ENCODE measurements around the gene TRIM16.
"Not testable (repeated sequence)": the region's sequence is repeated elsewhere in the genome, so short reads cannot be mapped to it uniquely, and the experiment has no call there.

Gene TRIM16

DNA sequence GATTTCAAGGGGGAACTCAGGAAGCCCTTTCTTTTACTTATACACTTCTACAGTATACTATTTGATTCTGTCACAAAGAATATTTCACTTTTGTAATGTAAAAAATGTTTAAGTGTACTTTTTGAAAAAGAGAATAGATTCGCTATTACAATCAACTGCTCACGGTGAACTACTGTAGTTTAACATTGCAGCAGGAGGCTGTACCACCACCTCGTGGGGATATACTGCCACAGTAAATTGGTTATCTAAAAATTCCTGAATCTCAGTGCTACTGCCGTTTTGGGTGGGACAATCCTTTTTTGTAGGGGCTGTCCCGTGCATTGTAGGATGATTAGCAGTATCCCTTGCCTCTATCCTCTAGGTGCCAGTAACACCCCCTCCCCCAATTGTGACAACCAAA lies 14.6 kb downstream of the TRIM16 start:
- H2AFZ ChIP-seq (ENCODE audit: low read depth, low read length, severe bottlenecking); H4K20me1 ChIP-seq (ENCODE audit: low read depth, low read length); H3F3A ChIP-seq (ENCODE audit: insufficient read depth); H3K9me2 ChIP-seq (replicated peaks; ENCODE audit: insufficient read depth, low read length); H3K4me2 ChIP-seq (ENCODE audit: low read depth, low read length, poor library complexity, severe bottlenecking); H3K9me3 ChIP-seq (ENCODE audit: insufficient read depth, low read length); H3K27me3 ChIP-seq (ENCODE audit: low read length); H3K9ac ChIP-seq (ENCODE audit: low read length); H3K27ac ChIP-seq (ENCODE audit: low read depth, low read length); H3K36me3 ChIP-seq (ENCODE audit: low read length); H3K79me2 ChIP-seq (ENCODE audit: insufficient read depth, low read length); H3K4me3 ChIP-seq (ENCODE audit: insufficient read depth, low read length, poor library complexity, severe bottlenecking): not testable (repeated sequence)

DNA sequence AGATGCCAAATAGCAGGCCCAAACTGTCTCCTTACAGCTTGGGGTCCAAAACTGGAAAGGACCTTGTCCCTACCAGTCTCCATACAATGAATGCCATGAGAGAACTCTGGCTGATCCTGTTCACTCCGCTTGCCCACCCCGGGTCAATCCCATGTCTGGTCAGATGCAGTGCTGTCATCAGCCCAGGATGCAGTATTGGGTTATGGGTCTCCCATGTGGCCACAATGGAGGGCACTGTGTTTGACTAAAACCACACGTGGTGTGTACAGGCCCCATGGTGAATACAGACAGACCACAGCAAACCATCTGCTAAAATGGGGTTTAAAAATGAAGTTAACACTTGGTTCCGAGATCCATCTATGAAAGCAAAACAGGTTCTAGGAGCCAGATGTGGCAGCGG lies 20.4 kb downstream of the TRIM16 start:
- H3F3A ChIP-seq (ENCODE audit: insufficient read depth) = no peaks in the 10 kb centered on the region
- H4K20me1 ChIP-seq (ENCODE audit: low read depth, low read length) = no peaks in the 10 kb centered on the region
- H3K79me2 ChIP-seq (ENCODE audit: insufficient read depth, low read length) = no peaks in the 10 kb centered on the region
- H2AFZ ChIP-seq (ENCODE audit: low read depth, low read length, severe bottlenecking) = no peak overlapping the region
- no peak overlapping the region for H3K4me2 ChIP-seq (ENCODE audit: low read depth, low read length, poor library complexity, severe bottlenecking)
- H3K9me3 ChIP-seq (ENCODE audit: insufficient read depth, low read length) = no peaks in the 10 kb centered on the region
- H3K36me3 ChIP-seq (ENCODE audit: low read length) = no peaks in the 10 kb centered on the region
- H3K27me3 ChIP-seq (ENCODE audit: low read length) = no peaks in the 10 kb centered on the region
- H3K9ac ChIP-seq (ENCODE audit: low read length) = no peak overlapping the region
- no peaks in the 10 kb centered on the region for H3K9me2 ChIP-seq (replicated peaks; ENCODE audit: insufficient read depth, low read length)
- no peak overlapping the region for H3K4me3 ChIP-seq (ENCODE audit: insufficient read depth, low read length, poor library complexity, severe bottlenecking)
- TF ChIP-seq, protein P1, sequence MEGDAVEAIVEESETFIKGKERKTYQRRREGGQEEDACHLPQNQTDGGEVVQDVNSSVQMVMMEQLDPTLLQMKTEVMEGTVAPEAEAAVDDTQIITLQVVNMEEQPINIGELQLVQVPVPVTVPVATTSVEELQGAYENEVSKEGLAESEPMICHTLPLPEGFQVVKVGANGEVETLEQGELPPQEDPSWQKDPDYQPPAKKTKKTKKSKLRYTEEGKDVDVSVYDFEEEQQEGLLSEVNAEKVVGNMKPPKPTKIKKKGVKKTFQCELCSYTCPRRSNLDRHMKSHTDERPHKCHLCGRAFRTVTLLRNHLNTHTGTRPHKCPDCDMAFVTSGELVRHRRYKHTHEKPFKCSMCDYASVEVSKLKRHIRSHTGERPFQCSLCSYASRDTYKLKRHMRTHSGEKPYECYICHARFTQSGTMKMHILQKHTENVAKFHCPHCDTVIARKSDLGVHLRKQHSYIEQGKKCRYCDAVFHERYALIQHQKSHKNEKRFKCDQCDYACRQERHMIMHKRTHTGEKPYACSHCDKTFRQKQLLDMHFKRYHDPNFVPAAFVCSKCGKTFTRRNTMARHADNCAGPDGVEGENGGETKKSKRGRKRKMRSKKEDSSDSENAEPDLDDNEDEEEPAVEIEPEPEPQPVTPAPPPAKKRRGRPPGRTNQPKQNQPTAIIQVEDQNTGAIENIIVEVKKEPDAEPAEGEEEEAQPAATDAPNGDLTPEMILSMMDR (IDR thresholded peaks at IDR 0.05; ENCODE audit: insufficient read depth, low read length, poor library complexity, severe bottlenecking) = no peak
- no peak for TF ChIP-seq EZH2phosphoT487 (conservative IDR thresholded peaks at IDR 0.05; ENCODE audit: low read length)
- no peak overlapping the region for H3K27ac ChIP-seq (ENCODE audit: low read depth, low read length)

DNA sequence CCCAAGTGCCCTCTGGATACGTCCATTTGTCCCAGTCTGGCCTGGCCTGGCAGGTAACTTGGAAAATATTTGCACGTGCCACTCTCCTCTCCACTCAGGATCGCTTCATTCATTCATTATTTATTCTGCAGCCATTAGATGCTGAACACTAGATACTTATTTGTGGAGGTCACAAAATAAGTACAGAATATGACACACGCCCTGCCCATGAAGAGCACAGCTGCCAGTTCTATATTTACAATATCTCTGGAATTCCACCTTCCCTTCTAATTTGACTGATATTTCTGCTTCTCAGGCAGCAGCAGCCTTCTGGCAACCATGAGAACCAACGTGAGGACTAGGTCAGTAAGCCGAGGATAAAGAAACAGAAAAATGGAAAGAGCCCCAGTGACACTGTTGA lies 20.9 kb downstream of the TRIM16 start:
- Histone ChIP-seq H3F3A (ENCODE audit: insufficient read depth) (no peaks in the 10 kb centered on the region), H4K20me1 (ENCODE audit: low read depth, low read length) (no peaks in the 10 kb centered on the region), H3K4me2 (ENCODE audit: low read depth, low read length, poor library complexity, severe bottlenecking) (no peak overlapping the region), H3K36me3 (ENCODE audit: low read length) (no peaks in the 10 kb centered on the region), H3K9me3 (ENCODE audit: insufficient read depth, low read length) (no peaks in the 10 kb centered on the region), H3K9me2 (replicated peaks; ENCODE audit: insufficient read depth, low read length) (no peaks in the 10 kb centered on the region), H2AFZ (ENCODE audit: low read depth, low read length, severe bottlenecking) (no peak overlapping the region), H3K9ac (ENCODE audit: low read length) (no peak overlapping the region), H3K27ac (ENCODE audit: low read depth, low read length) (no peak overlapping the region), H3K79me2 (ENCODE audit: insufficient read depth, low read length) (no peaks in the 10 kb centered on the region), H3K4me3 (ENCODE audit: insufficient read depth, low read length, poor library complexity, severe bottlenecking) (no peak overlapping the region), H3K27me3 (ENCODE audit: low read length) (no peaks in the 10 kb centered on the region)
- TF ChIP-seq EZH2phosphoT487 (conservative IDR thresholded peaks at IDR 0.05; ENCODE audit: low read length) = no peak
- TF ChIP-seq, protein P1 (IDR thresholded peaks at IDR 0.05; ENCODE audit: insufficient read depth, low read length, poor library complexity, severe bottlenecking) = no peak

DNA sequence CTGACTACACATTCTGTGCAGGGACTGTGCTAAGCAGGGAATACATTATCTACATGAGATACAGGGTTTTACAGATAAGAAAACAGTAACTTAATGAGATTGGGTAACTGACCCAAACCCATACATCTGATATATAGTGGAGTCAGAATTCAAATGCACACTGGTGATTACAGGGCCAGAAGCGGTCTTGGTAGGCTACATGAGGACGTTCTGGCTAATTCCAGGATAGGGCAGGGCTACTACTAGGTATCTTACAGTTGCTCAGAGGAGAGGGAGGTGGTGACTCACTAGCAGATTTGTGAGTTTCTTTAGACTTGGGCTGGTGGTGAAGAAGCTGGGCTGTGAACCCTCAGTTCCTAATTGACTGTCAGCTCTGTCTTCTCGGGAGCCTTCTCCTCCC lies 21.4 kb downstream of the TRIM16 start:
- H3K79me2 ChIP-seq (ENCODE audit: insufficient read depth, low read length) = no peaks in the 10 kb centered on the region
- H3F3A ChIP-seq (ENCODE audit: insufficient read depth) = no peaks in the 10 kb centered on the region
- no peak overlapping the region for H3K4me3 ChIP-seq (ENCODE audit: insufficient read depth, low read length, poor library complexity, severe bottlenecking)
- H3K9ac ChIP-seq (ENCODE audit: low read length) = no peak overlapping the region
- no peak overlapping the region for H2AFZ ChIP-seq (ENCODE audit: low read depth, low read length, severe bottlenecking)
- no peaks in the 10 kb centered on the region for H3K9me2 ChIP-seq (replicated peaks; ENCODE audit: insufficient read depth, low read length)
- H3K4me2 ChIP-seq (ENCODE audit: low read depth, low read length, poor library complexity, severe bottlenecking) = no peak overlapping the region
- no peaks in the 10 kb centered on the region for H3K27me3 ChIP-seq (ENCODE audit: low read length)
- H3K27ac ChIP-seq (ENCODE audit: low read depth, low read length) = no peak overlapping the region
- no peaks in the 10 kb centered on the region for H3K9me3 ChIP-seq (ENCODE audit: insufficient read depth, low read length)
- no peak for TF ChIP-seq EZH2phosphoT487 (conservative IDR thresholded peaks at IDR 0.05; ENCODE audit: low read length)
- TF ChIP-seq, protein P1 (IDR thresholded peaks at IDR 0.05; ENCODE audit: insufficient read depth, low read length, poor library complexity, severe bottlenecking) = no peak
- no peaks in the 10 kb centered on the region for H4K20me1 ChIP-seq (ENCODE audit: low read depth, low read length)
- no peaks in the 10 kb centered on the region for H3K36me3 ChIP-seq (ENCODE audit: low read length)

Data from SU-DHL-6 (cell line).